ENCODE results near the gene SRPK2.
A peak's percentile ranks its signal among the peaks of the same experiment; 100 is the strongest.

SRPK2 gene

DNA sequence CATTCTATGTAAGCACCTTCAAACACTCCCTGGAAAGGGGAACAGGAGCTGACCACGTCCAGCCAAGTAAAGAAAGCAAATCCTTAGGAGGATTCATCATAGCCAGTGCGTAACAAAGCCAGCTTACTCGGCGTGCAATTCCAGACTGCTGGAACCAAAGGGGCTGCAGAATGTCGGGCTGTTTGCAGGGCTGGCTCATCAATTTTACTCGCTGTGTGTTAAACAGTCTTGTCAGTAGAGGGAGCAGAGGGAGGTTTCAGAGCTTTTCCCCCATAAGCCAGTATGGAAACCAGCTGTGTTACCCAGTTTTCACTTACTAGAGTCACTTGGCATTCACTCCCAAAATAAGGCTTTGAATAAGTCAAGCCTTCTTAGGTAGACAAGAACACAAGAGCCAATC is 247.7 kb downstream of the SRPK2 start:
- Mint-ChIP-seq H3K27ac (no peak overlapping the region), H3K36me3 (ENCODE audit: low read depth) (peaks cover 23% of the 10 kb centered on the region)

GRCh38 chr7:105139381-105139780 is 249.3 kb downstream of the SRPK2 start:
- Mint-ChIP-seq H3K27me3 (ENCODE audit: low read depth) (no peaks in the 10 kb centered on the region), H3K27ac (no peak overlapping the region), H3K4me3 (no peak overlapping the region), H3K4me1 (ENCODE audit: low read depth) (peaks cover 7% of the 10 kb centered on the region), H3K36me3 (ENCODE audit: low read depth) (peaks cover 25% of the 10 kb centered on the region), H3K9me3 (no peaks in the 10 kb centered on the region)

More for the DNA sequence above, 247.7 kb downstream of the SRPK2 start:
- Mint-ChIP-seq H3K27me3 (ENCODE audit: low read depth) (no peaks in the 10 kb centered on the region), H3K9me3 (no peaks in the 10 kb centered on the region), H3K4me1 (ENCODE audit: low read depth) (peaks cover 7% of the 10 kb centered on the region), H3K4me3 (no peak overlapping the region)

- Mint-ChIP-seq H3K9me3 (no peaks in the 10 kb centered on the region), H3K27me3 (ENCODE audit: low read depth) (no peaks in the 10 kb centered on the region), H3K36me3 (ENCODE audit: low read depth) (peaks cover 22% of the 10 kb centered on the region), H3K27ac (no peak overlapping the region), H3K4me3 (no peak overlapping the region), H3K4me1 (ENCODE audit: low read depth) (peaks cover 11% of the 10 kb centered on the region)
Observed at GRCh38 chr7:105137898-105138297, 250.8 kb downstream of the SRPK2 start.

- H3K27ac Mint-ChIP-seq: no peak overlapping the region
- peaks cover 16% of the 10 kb centered on the region for H3K36me3 Mint-ChIP-seq (ENCODE audit: low read depth)
- no peaks in the 10 kb centered on the region for H3K27me3 Mint-ChIP-seq (ENCODE audit: low read depth)
- H3K4me3 Mint-ChIP-seq: no peak overlapping the region
- no peaks in the 10 kb centered on the region for H3K9me3 Mint-ChIP-seq
- H3K4me1 Mint-ChIP-seq (ENCODE audit: low read depth): peaks cover 15% of the 10 kb centered on the region
Observed at GRCh38 chr7:105136221-105136620, 252.5 kb downstream of the SRPK2 start.

DNA sequence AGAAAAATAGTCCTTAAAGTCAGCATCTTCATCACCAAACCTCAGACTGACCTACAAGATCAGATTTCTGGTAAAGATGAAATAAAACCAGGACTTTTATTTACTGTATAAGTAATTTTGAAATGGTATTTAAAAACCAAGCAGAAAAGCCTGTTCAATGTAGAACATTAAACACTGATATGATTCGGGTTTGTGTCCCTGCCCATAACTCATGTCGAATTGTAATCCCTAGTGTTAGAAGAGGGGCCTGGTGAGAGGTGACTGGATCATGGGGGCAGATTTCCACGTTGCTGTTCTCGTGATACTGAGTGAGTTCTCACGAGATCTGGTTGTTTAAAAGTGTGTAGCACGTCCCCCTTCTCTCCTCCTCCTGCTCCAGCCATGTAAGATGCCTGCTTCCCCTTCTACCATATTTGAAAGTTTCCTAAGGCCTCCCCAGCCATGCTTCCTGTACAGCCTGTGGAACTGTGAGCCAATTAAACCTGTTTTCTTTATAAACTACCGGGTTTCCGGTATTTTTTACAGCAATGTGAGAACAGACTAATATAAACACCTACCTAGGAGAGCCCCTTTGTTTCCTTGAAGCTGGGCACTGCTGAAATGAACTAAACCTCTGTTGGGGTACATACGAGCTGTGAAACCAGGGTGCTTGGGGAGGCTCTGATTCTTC is 254.6 kb downstream of the SRPK2 start:
- Mint-ChIP-seq H3K36me3 (ENCODE audit: low read depth) (peaks cover 15% of the 10 kb centered on the region), H3K27me3 (ENCODE audit: low read depth) (no peaks in the 10 kb centered on the region), H3K4me1 (ENCODE audit: low read depth) (peaks cover 17% of the 10 kb centered on the region), H3K4me3 (no peak overlapping the region), H3K27ac (no peak overlapping the region), H3K9me3 (no peaks in the 10 kb centered on the region)

DNA sequence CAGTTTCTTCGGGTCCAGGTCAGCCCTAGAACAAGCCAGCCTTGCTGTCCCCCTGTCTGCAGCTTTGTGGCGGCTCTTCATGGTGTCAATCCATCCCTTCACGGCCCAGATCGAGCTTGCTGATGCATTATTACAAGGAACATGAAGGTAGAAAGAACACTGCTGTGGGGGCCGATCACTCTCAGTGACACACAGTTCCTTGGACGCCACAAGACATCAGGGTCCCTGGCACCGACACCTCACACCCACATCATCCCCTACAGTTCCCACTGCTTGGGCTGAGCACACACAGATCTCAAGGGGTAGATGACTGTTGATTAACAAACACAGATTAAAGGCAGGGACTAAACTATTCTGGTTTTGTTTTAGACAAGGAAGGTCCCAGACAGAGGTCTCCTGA is 255.4 kb downstream of the SRPK2 start:
- no peak overlapping the region for H3K27ac Mint-ChIP-seq
- H3K36me3 Mint-ChIP-seq (ENCODE audit: low read depth): peaks cover 13% of the 10 kb centered on the region
- H3K4me1 Mint-ChIP-seq (ENCODE audit: low read depth): peaks cover 17% of the 10 kb centered on the region
- no peak overlapping the region for H3K4me3 Mint-ChIP-seq
- H3K9me3 Mint-ChIP-seq: no peaks in the 10 kb centered on the region
- H3K27me3 Mint-ChIP-seq (ENCODE audit: low read depth): no peaks in the 10 kb centered on the region

- Mint-ChIP-seq H3K27ac (no peak overlapping the region), H3K4me3 (no peak overlapping the region), H3K27me3 (ENCODE audit: low read depth) (no peaks in the 10 kb centered on the region), H3K36me3 (ENCODE audit: low read depth) (peaks cover 9% of the 10 kb centered on the region), H3K4me1 (ENCODE audit: low read depth) (peaks cover 16% of the 10 kb centered on the region), H3K9me3 (no peaks in the 10 kb centered on the region)
Observed at GRCh38 chr7:105132835-105133234, 255.9 kb downstream of the SRPK2 start.

DNA sequence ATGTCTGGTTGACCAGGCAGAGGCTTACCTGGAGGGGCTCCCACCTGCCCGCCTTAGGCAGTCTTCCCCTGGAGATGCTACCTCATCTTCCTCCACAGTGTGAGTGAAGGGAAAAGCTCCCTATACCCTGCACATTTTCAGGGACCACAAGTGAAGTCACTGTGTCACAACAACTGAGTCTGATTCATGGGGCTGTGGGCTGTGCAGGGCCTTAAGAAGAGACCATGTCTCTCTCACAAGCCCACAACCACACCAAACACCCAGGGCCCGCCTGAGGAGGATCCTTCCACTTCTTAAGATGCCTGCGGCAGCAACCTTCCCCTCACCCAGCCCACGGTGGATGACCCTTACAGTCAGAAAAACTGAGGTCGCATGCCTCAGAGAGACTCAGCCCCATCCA is 256.4 kb downstream of the SRPK2 start:
- Mint-ChIP-seq H3K27ac (no peak overlapping the region), H3K36me3 (ENCODE audit: low read depth) (peaks cover 8% of the 10 kb centered on the region), H3K4me1 (ENCODE audit: low read depth) (peaks cover 17% of the 10 kb centered on the region)

GRCh38 chr7:105131890-105132289 is 256.8 kb downstream of the SRPK2 start:
- Mint-ChIP-seq H3K4me1 (ENCODE audit: low read depth) (peaks cover 17% of the 10 kb centered on the region), H3K9me3 (no peaks in the 10 kb centered on the region), H3K4me3 (no peak overlapping the region), H3K36me3 (ENCODE audit: low read depth) (peaks cover 7% of the 10 kb centered on the region), H3K27me3 (ENCODE audit: low read depth) (no peaks in the 10 kb centered on the region), H3K27ac (peak overlapping the region; percentile 10)

More for the DNA sequence above, 256.4 kb downstream of the SRPK2 start:
- Mint-ChIP-seq H3K4me3 (no peak overlapping the region), H3K9me3 (no peaks in the 10 kb centered on the region), H3K27me3 (ENCODE audit: low read depth) (no peaks in the 10 kb centered on the region)

GRCh38 chr7:105131033-105131656 is 257.6 kb downstream of the SRPK2 start:
- Mint-ChIP-seq H3K36me3 (ENCODE audit: low read depth) (peaks cover 5% of the 10 kb centered on the region), H3K27me3 (ENCODE audit: low read depth) (no peaks in the 10 kb centered on the region), H3K27ac (no peak overlapping the region), H3K4me1 (ENCODE audit: low read depth) (peaks cover 14% of the 10 kb centered on the region), H3K4me3 (no peak overlapping the region), H3K9me3 (no peaks in the 10 kb centered on the region)

GRCh38 chr7:105130580-105130979 is 258.1 kb downstream of the SRPK2 start:
- Mint-ChIP-seq H3K4me3 (no peak overlapping the region), H3K27ac (no peak overlapping the region), H3K27me3 (ENCODE audit: low read depth) (no peaks in the 10 kb centered on the region), H3K36me3 (ENCODE audit: low read depth) (peaks cover 9% of the 10 kb centered on the region), H3K9me3 (no peaks in the 10 kb centered on the region), H3K4me1 (ENCODE audit: low read depth) (peaks cover 14% of the 10 kb centered on the region)

GRCh38 chr7:105130048-105130447 is 258.7 kb downstream of the SRPK2 start:
- H3K4me3 Mint-ChIP-seq: no peak overlapping the region
- H3K36me3 Mint-ChIP-seq (ENCODE audit: low read depth): peaks cover 8% of the 10 kb centered on the region
- H3K27ac Mint-ChIP-seq: no peak overlapping the region
- no peaks in the 10 kb centered on the region for H3K9me3 Mint-ChIP-seq
- H3K4me1 Mint-ChIP-seq (ENCODE audit: low read depth): peaks cover 14% of the 10 kb centered on the region
- no peaks in the 10 kb centered on the region for H3K27me3 Mint-ChIP-seq (ENCODE audit: low read depth)

DNA sequence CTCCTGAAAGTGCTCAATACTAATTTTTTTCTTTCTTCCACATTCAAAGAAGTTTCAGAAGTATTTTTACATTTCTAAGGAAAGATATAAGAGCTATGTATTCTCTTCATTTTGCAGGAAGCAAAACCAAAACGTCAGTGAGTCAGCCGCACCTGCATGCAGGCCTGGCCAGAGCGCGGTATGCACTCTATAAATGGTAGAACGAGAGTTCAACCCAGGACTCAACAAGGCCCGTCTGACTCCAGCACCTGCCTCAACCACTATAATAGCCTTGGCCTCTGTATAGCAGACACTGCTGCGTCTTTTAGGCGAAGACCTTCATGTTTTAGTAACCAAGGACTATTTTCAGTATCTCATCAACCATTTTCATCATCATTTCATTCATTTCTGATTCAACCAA is 261.5 kb downstream of the SRPK2 start:
- Mint-ChIP-seq H3K27ac (no peak overlapping the region), H3K4me3 (no peak overlapping the region), H3K4me1 (ENCODE audit: low read depth) (peaks cover 10% of the 10 kb centered on the region), H3K36me3 (ENCODE audit: low read depth) (peaks cover 7% of the 10 kb centered on the region), H3K27me3 (ENCODE audit: low read depth) (no peaks in the 10 kb centered on the region), H3K9me3 (no peaks in the 10 kb centered on the region)

GRCh38 chr7:105126436-105126975 is 262.2 kb downstream of the SRPK2 start:
- Mint-ChIP-seq H3K27ac (no peak overlapping the region), H3K27me3 (ENCODE audit: low read depth) (no peaks in the 10 kb centered on the region), H3K36me3 (ENCODE audit: low read depth) (peaks cover 7% of the 10 kb centered on the region)

GRCh38 chr7:105125745-105126144 is 263.0 kb downstream of the SRPK2 start:
- H3K36me3 Mint-ChIP-seq (ENCODE audit: low read depth): peaks cover 7% of the 10 kb centered on the region

More at GRCh38 chr7:105126436-105126975, 262.2 kb downstream of the SRPK2 start:
- H3K9me3 Mint-ChIP-seq: no peaks in the 10 kb centered on the region
- no peak overlapping the region for H3K4me3 Mint-ChIP-seq
- H3K4me1 Mint-ChIP-seq (ENCODE audit: low read depth): peaks cover 7% of the 10 kb centered on the region

More at GRCh38 chr7:105125745-105126144, 263.0 kb downstream of the SRPK2 start:
- Mint-ChIP-seq H3K27me3 (ENCODE audit: low read depth) (no peaks in the 10 kb centered on the region), H3K4me3 (no peak overlapping the region), H3K27ac (no peak overlapping the region), H3K4me1 (ENCODE audit: low read depth) (peaks cover 4% of the 10 kb centered on the region), H3K9me3 (no peaks in the 10 kb centered on the region)

Data from T-helper 1 cell treated with Interleukin-12 subunit alpha and Interleukin-12 subunit beta and Interleukin-4 antibody, amounts not matched to agents 30 μg/mL and 1 μg/mL, for 36 hours (primary cell).